H1 (cell line): ENCODE results near the gene NIPAL3. TPM values are rescaled to one million over a fixed set of nuclear protein-coding genes. Genes with fewer than 3 reads are reported as not detected.

ENCODE experiments used
- CTCF ChIA-PET: fragments of 300-600 bp; sonication (Branson Sonifier 250); formaldehyde crosslinking; loops from one replicate; lab custom pipeline; 2021; ENCODE audit not compliant: partially characterized antibody; lab: Charles Lee
- POLR2A ChIA-PET: fragments of 300-600 bp; sonication (Branson Sonifier 250); formaldehyde crosslinking; loops from one replicate; lab custom pipeline; 2021; ENCODE audit warnings: inconsistent platforms; ENCODE audit not compliant: partially characterized antibody; lab: Charles Lee
- DNase-seq, 2 experiments: peaks; one replicate each; pipeline versions ENCODE4 v3.0.0 to v3.0.0-alpha.2; 2010 to 2022; ENCODE audit warnings: low spot score in 2 of 2, low read depth in 1 of 2, mixed read lengths in 1 of 2
- FAIRE-seq: peaks from 2 replicates; lab custom pipeline; 2011; peaks lifted over from hg19 to GRCh38; lab: Jason Lieb, UNC
- H2AFZ ChIP-seq: 2 replicates; pipeline ENCODE4 v1.8.1; 2012; ENCODE audit warnings: low read length, inconsistent platforms
- H2AK5ac ChIP-seq: 2 replicates; pipeline ENCODE4 v1.6.1; 2013; ENCODE audit warnings: low read depth, low read length
- H2BK120ac ChIP-seq: replicated peaks from 2 replicates; pipeline ENCODE3; 2013; ENCODE audit warnings: low read depth, low read length, inconsistent platforms
- H2BK12ac ChIP-seq: 2 replicates; pipeline ENCODE4 v1.6.1; 2013; ENCODE audit warnings: low read depth, low read length
- H2BK15ac ChIP-seq: 2 replicates; pipeline ENCODE4 v1.6.1; 2013; ENCODE audit warnings: low read length
- H2BK20ac ChIP-seq: 2 replicates; pipeline ENCODE4 v1.6.1; 2013; ENCODE audit warnings: low read length
- H2BK5ac ChIP-seq: 2 replicates; pipeline ENCODE4 v1.6.1; 2013; ENCODE audit warnings: low read depth, low read length
- H3K14ac ChIP-seq: 2 replicates; pipeline ENCODE4 v1.6.1; 2013; ENCODE audit warnings: inconsistent platforms; ENCODE audit not compliant: insufficient read length
- H3K18ac ChIP-seq: 2 replicates; pipeline ENCODE4 v1.6.1; 2013; ENCODE audit warnings: low read length; ENCODE audit errors: extremely low read depth
- H3K23ac ChIP-seq: 2 replicates; pipeline ENCODE4 v1.6.1; 2013; ENCODE audit warnings: inconsistent platforms; ENCODE audit not compliant: insufficient read length
- H3K23me2 ChIP-seq: 2 replicates; pipeline ENCODE4 v1.6.1; 2013; ENCODE audit warnings: low read depth, low read length
- H3K27ac ChIP-seq: 2 replicates; pipeline ENCODE4 v1.6.1; 2011; ENCODE audit warnings: low read depth, low read length, inconsistent platforms
- H3K27me3 ChIP-seq, 4 experiments: replicated peaks in 1 of 4; 1 replicate in 1 of 4; 2 replicates in 3 of 4; pipeline versions ENCODE4 v1.6.1 to v1.8.1; 2011 to 2013; ENCODE audit warnings: low read length in 3 of 4, mild to moderate bottlenecking in 3 of 4, inconsistent platforms in 2 of 4, mixed read lengths in 2 of 4, moderate library complexity in 1 of 4; ENCODE audit not compliant: control insufficient read depth in 3 of 4, insufficient read depth in 3 of 4; ENCODE audit errors: extremely low read depth in 1 of 4
- H3K36me3 ChIP-seq, 4 experiments: 2 replicates each; pipeline versions ENCODE4 v1.6.1 to v1.8.1; 2011 to 2013; ENCODE audit warnings: mild to moderate bottlenecking in 4 of 4, low read length in 3 of 4, moderate library complexity in 2 of 4, control low read depth in 1 of 4, inconsistent platforms in 1 of 4; ENCODE audit not compliant: insufficient read depth in 4 of 4, control insufficient read depth in 2 of 4
- H3K4ac ChIP-seq: replicated peaks from 2 replicates; pipeline ENCODE3; 2013; ENCODE audit warnings: low read length, low read depth, mixed read lengths, inconsistent platforms; ENCODE audit not compliant: insufficient read length
- H3K4me1 ChIP-seq, 4 experiments: replicated peaks in 1 of 4; 1 replicate in 1 of 4; 2 replicates in 3 of 4; pipeline versions ENCODE4 v1.6.1 to v1.8.1; 2011 to 2013; ENCODE audit warnings: low read length in 3 of 4, inconsistent platforms in 2 of 4, mixed read lengths in 1 of 4; ENCODE audit not compliant: insufficient read depth in 4 of 4, control insufficient read depth in 3 of 4
- H3K4me2 ChIP-seq, 2 experiments: 2 replicates each; pipeline versions ENCODE4 v1.6.1 to v1.8.1; 2011 to 2013; ENCODE audit warnings: low read depth in 2 of 2, low read length in 2 of 2, control low read depth in 1 of 2, inconsistent platforms in 1 of 2, mild to moderate bottlenecking in 1 of 2; ENCODE audit not compliant: insufficient read depth in 1 of 2
- H3K4me3 ChIP-seq, 4 experiments: fragments of 200-600, 300-600 bp in 1 of 4; sonication (generic), shearing (Covaris generic), sonication (Bioruptor Twin) in 1 of 4; 2 replicates each; pipeline versions ENCODE4 v1.5.1 to v1.8.1; 2011 to 2016; ENCODE audit warnings: low read length in 4 of 4, low read depth in 3 of 4, control low read depth in 2 of 4, inconsistent platforms in 2 of 4, mild to moderate bottlenecking in 2 of 4, mixed read lengths in 1 of 4, moderate library complexity in 1 of 4; ENCODE audit not compliant: insufficient read depth in 2 of 4; ENCODE audit errors: extremely low read depth in 1 of 4
- H3K56ac ChIP-seq: replicated peaks from 2 replicates; pipeline ENCODE3; 2013; ENCODE audit warnings: low read depth, mild to moderate bottlenecking, mixed read lengths, low read length, inconsistent platforms; ENCODE audit not compliant: insufficient read length
- H3K79me1 ChIP-seq: 2 replicates; pipeline ENCODE4 v1.6.1; 2013; ENCODE audit warnings: low read depth, low read length, control low read depth
- H3K79me2 ChIP-seq, 2 experiments: 2 replicates each; pipeline versions ENCODE4 v1.6.1 to v1.8.1; 2012 to 2013; ENCODE audit warnings: low read length in 2 of 2, mild to moderate bottlenecking in 2 of 2, inconsistent platforms in 1 of 2; ENCODE audit not compliant: insufficient read depth in 2 of 2, control insufficient read depth in 1 of 2
- H3K9ac ChIP-seq, 4 experiments: replicated peaks in 1 of 4; 1 replicate in 1 of 4; 2 replicates in 3 of 4; pipeline versions ENCODE4 v1.6.1 to v1.8.1; 2011 to 2013; ENCODE audit warnings: low read depth in 3 of 4, low read length in 3 of 4, control low read depth in 2 of 4, mild to moderate bottlenecking in 2 of 4, moderate library complexity in 2 of 4, inconsistent platforms in 1 of 4; ENCODE audit errors: extremely low read depth in 1 of 4
- H3K9me3 ChIP-seq, 2 experiments: 2 replicates each; pipeline versions ENCODE4 v1.6.1 to v1.8.1; 2012 to 2013; ENCODE audit warnings: mild to moderate bottlenecking in 2 of 2, moderate library complexity in 2 of 2, control low read depth in 1 of 2, inconsistent platforms in 1 of 2, low read depth in 1 of 2, low read length in 1 of 2, mixed read lengths in 1 of 2; ENCODE audit not compliant: insufficient read depth in 2 of 2
- H4K20me1 ChIP-seq, 2 experiments: replicated peaks in 1 of 2; 2 replicates each; pipeline versions ENCODE3 to v1.8.1; 2011 to 2013; ENCODE audit warnings: inconsistent platforms in 2 of 2, low read length in 2 of 2, mild to moderate bottlenecking in 1 of 2; ENCODE audit not compliant: insufficient read depth in 2 of 2, control insufficient read depth in 1 of 2
- H4K5ac ChIP-seq: 2 replicates; pipeline ENCODE4 v1.6.1; 2013; ENCODE audit warnings: low read length, low read depth, mixed read lengths, inconsistent platforms; ENCODE audit not compliant: insufficient read length
- H4K8ac ChIP-seq: 2 replicates; pipeline ENCODE4 v1.8.0; 2013; ENCODE audit warnings: mild to moderate bottlenecking, moderate library complexity, low read length, inconsistent platforms; ENCODE audit not compliant: insufficient read depth; ENCODE audit errors: extremely low read depth
- H4K91ac ChIP-seq: replicated peaks from 2 replicates; pipeline ENCODE3; 2013; ENCODE audit warnings: low read length, mixed read lengths, inconsistent platforms; ENCODE audit not compliant: insufficient read length
- BACH1 ChIP-seq: IDR thresholded peaks from 2 replicates; pipeline ENCODE4 v1.6.1; 2012; ENCODE audit warnings: low read length, improper control_type of control experiment
- CTBP2 ChIP-seq: IDR thresholded peaks from 2 replicates; pipeline ENCODE4 v1.7.0; 2011; ENCODE audit warnings: borderline replicate concordance, mild to moderate bottlenecking, moderate library complexity, mixed read lengths, low read length; ENCODE audit not compliant: insufficient read depth, insufficient read length
- MAFK ChIP-seq: IDR thresholded peaks from 2 replicates; pipeline ENCODE4 v1.6.1; 2012; ENCODE audit warnings: low read depth, mild to moderate bottlenecking, improper control_type of control experiment, low read length
- SP1 ChIP-seq: IDR thresholded peaks from 2 replicates; pipeline ENCODE4 v1.6.1; 2011; ENCODE audit warnings: low read depth, low read length
- TCF12 ChIP-seq: IDR thresholded peaks from 2 replicates; pipeline ENCODE4 v1.6.1; 2011; ENCODE audit warnings: low read depth, mild to moderate bottlenecking, low read length
- WGBS, 2 experiments: shearing (Covaris generic) in 1 of 2; methylation state at CpG; one replicate each; pipeline versions ENCODE4 v1.1.6 to v1.1.7; 2013 to 2015; ENCODE audit warnings: low lambda C conversion rate in 2 of 2, mixed read lengths in 2 of 2, inconsistent platforms in 1 of 2, low coverage in 1 of 2, missing lambda C conversion rate in 1 of 2; ENCODE audit not compliant: insufficient replicate concordance in 2 of 2, insufficient coverage in 1 of 2, insufficient read length in 1 of 2; ENCODE audit errors: extremely low coverage in 1 of 2, missing lambda C conversion rate in 1 of 2; 5-methylcytosine and 5-hydroxymethylcytosine counted together
- polyA plus RNA-seq, 7 experiments: library from polyadenylated mRNA; depleted of rRNA in 3 of 7; stranded (reverse) in 5 of 7; unstranded in 2 of 7; fragments of >200 nt in 5 of 7; fragments of 200-250 nt in 2 of 7; gene quantifications; 1 replicate in 5 of 7; 2 replicates in 1 of 7; 4 replicates in 1 of 7; pipeline versions ENCODE4 v1.2.1 to v1.2.3, GENCODE V29; 2011 to 2013; ENCODE audit warnings: missing spikeins in 2 of 7, mixed read lengths in 2 of 7
- total RNA-seq: library from RNA; stranded (reverse); fragmentation: NEBNext Ultra II Directional; extraction: Animal tissue kit (Norgen Biotek cat#: 25700); gene quantifications from 2 replicates; pipeline ENCODE4 v1.2.1, GENCODE V29; 2021

Gene NIPAL3
- total and polyA plus RNA-seq, 2 of the 8 experiments (the other 6 are each of a cell fraction or from before 2014, with no cell fraction given), result 8.8 to 11.0 TPM

- H3K23ac ChIP-seq, result no peak overlapping the region
- H3K27ac ChIP-seq, result no peak overlapping the region
- TF ChIP-seq TCF12 (no peak), SP1 (no peak), MAFK (no peak), BACH1 (no peak), CTBP2 (no peak)
- no peaks in the 10 kb centered on the region for H3K4me1 ChIP-seq
- ChIA-PET POLR2A (interaction anchor here (1.2 to 2.3 kb wide), 2 partner anchors 10 to 233 kb away, joined by 3 to 5 read pairs; no protein-coding TSS in a partner anchor), CTCF (interaction anchor here (0.6 to 9.8 kb wide), 42 partner anchors 8 to 264 kb away, joined by 3 to 233 read pairs (median 5); partner anchors contain the start of genes IFNLR1 and NIPAL3)
- H3K14ac ChIP-seq, result no peak overlapping the region
- no peaks in the 10 kb centered on the region; a peak in 2 of 8 replicates for H3K36me3 ChIP-seq
- no peak overlapping the region for H4K5ac ChIP-seq
- H2AK5ac ChIP-seq, result no peak overlapping the region
- 0 out of 2 replicates have a peak overlapping the region, but pooled peaks have one; percentile 7 for H2BK12ac ChIP-seq
- H4K8ac ChIP-seq, result no peak overlapping the region
- no peak overlapping the region for H3K56ac ChIP-seq
- peak in 1 of 2 experiments; percentile 30 for DNase-seq
- H2AFZ ChIP-seq, result no peak overlapping the region
- no peaks in the 10 kb centered on the region for H3K27me3 ChIP-seq
- H3K4ac ChIP-seq, result no peak overlapping the region
- H3K9ac ChIP-seq, result no peak overlapping the region
- H4K91ac ChIP-seq, result no peak overlapping the region
- FAIRE-seq, result no peak
- no peak overlapping the region for H3K4me3 ChIP-seq
- H3K79me1 ChIP-seq, result no peaks in the 10 kb centered on the region
- no peak overlapping the region for H2BK15ac ChIP-seq
- H4K20me1 ChIP-seq, result no peaks in the 10 kb centered on the region
- H3K4me2 ChIP-seq, result no peak overlapping the region
- H2BK120ac ChIP-seq, result no peak overlapping the region
- no peak overlapping the region for H2BK20ac ChIP-seq
- H3K79me2 ChIP-seq, result no peaks in the 10 kb centered on the region
- H3K23me2 ChIP-seq, result no peaks in the 10 kb centered on the region
- 94% methylated on average over 13 of the region's 13 CpGs; no CpG with 5 or more reads in 1 of the 2 experiments for WGBS, 2 experiments
- H3K18ac ChIP-seq, result no peak overlapping the region
- H3K9me3 ChIP-seq, result no peaks in the 10 kb centered on the region
- H2BK5ac ChIP-seq, result no peak overlapping the region
Observed at GRCh38 chr1:24384251-24385090, 31.1 kb upstream of the NIPAL3 start.
